WTC11 (cell line): ENCODE measurements around the gene ITPK1.

Source experiments
- CBFB ChIP-seq: sonication (generic); formaldehyde crosslinking; IDR thresholded peaks from 2 replicates; pipeline ENCODE4 v1.8.1; 2022; ENCODE audit warnings: mild to moderate bottlenecking, low read depth, missing genetic modification reagents
- CTCF ChIP-seq: fragments of 200-600 bp; IDR thresholded peaks from 2 replicates; pipeline ENCODE4 v1.8.0; 2022; ENCODE audit warnings: antibody characterized with exemption
- FOXP4 ChIP-seq: sonication (generic); formaldehyde crosslinking; IDR thresholded peaks from 2 replicates; pipeline ENCODE4 v1.8.0; 2022; ENCODE audit warnings: mild to moderate bottlenecking, missing genetic modification reagents
- JUN ChIP-seq: sonication (generic); formaldehyde crosslinking; IDR thresholded peaks from 2 replicates; pipeline ENCODE4 v1.8.0; 2023; ENCODE audit warnings: mild to moderate bottlenecking, missing genetic modification reagents
- MAX ChIP-seq: sonication (generic); formaldehyde crosslinking; IDR thresholded peaks from 2 replicates; pipeline ENCODE4 v1.8.0; 2022; ENCODE audit warnings: mild to moderate bottlenecking, missing genetic modification reagents
- NFYB ChIP-seq: sonication (generic); formaldehyde crosslinking; conservative IDR thresholded peaks from 2 replicates; pipeline ENCODE4 v1.8.0; 2022; ENCODE audit warnings: low read depth, missing genetic modification reagents
- SP1 ChIP-seq: sonication (generic); formaldehyde crosslinking; conservative IDR thresholded peaks from 2 replicates; pipeline ENCODE4 v1.8.1; 2022; ENCODE audit warnings: missing genetic modification reagents
- TF ChIP-seq, protein P1 (sequence below): fragments of 250-450 bp; sonication (Bioruptor Pico); IDR thresholded peaks from 2 replicates; pipeline ENCODE4 v2.1.2; 2022; ENCODE audit warnings: mild to moderate bottlenecking, moderate library complexity
- TF ChIP-seq, protein P2 (sequence below): sonication (generic); formaldehyde crosslinking; IDR thresholded peaks from 2 replicates; pipeline ENCODE4 v1.8.1; 2022; ENCODE audit warnings: low read depth, mild to moderate bottlenecking, moderate library complexity, missing genetic modification reagents, borderline replicate concordance
- TF ChIP-seq, protein P3 (sequence below): sonication (generic); formaldehyde crosslinking; IDR thresholded peaks from 2 replicates; pipeline ENCODE4 v1.8.0; 2023; ENCODE audit warnings: missing genetic modification reagents
- TF ChIP-seq, protein P4 (sequence below): sonication (generic); formaldehyde crosslinking; conservative IDR thresholded peaks from 2 replicates; pipeline ENCODE4 v1.8.1; 2022; ENCODE audit warnings: mild to moderate bottlenecking, missing genetic modification reagents
- TF ChIP-seq, protein P5 (sequence below): sonication (generic); formaldehyde crosslinking; IDR thresholded peaks from 2 replicates; pipeline ENCODE4 v1.8.1; 2023; ENCODE audit warnings: mild to moderate bottlenecking, moderate library complexity, missing genetic modification reagents

GRCh38 chr14:92940543-92940942, 175.2 kb downstream of the ITPK1 start:
- TF ChIP-seq FOXP4 (CRISPR knock-in tag) (no peak), CTCF (no peak), SP1 (CRISPR knock-in tag) (no peak), JUN (no peak), CBFB (CRISPR knock-in tag) (no peak), MAX (CRISPR knock-in tag) (no peak), NFYB (CRISPR knock-in tag) (no peak)
- TF ChIP-seq, protein P1, sequence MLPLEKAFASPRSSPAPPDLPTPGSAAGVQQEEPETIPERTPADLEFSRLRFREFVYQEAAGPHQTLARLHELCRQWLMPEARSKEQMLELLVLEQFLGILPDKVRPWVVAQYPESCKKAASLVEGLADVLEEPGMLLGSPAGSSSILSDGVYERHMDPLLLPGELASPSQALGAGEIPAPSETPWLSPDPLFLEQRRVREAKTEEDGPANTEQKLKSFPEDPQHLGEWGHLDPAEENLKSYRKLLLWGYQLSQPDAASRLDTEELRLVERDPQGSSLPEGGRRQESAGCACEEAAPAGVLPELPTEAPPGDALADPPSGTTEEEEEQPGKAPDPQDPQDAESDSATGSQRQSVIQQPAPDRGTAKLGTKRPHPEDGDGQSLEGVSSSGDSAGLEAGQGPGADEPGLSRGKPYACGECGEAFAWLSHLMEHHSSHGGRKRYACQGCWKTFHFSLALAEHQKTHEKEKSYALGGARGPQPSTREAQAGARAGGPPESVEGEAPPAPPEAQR (CRISPR knock-in tag): no peak
- TF ChIP-seq, protein P2, sequence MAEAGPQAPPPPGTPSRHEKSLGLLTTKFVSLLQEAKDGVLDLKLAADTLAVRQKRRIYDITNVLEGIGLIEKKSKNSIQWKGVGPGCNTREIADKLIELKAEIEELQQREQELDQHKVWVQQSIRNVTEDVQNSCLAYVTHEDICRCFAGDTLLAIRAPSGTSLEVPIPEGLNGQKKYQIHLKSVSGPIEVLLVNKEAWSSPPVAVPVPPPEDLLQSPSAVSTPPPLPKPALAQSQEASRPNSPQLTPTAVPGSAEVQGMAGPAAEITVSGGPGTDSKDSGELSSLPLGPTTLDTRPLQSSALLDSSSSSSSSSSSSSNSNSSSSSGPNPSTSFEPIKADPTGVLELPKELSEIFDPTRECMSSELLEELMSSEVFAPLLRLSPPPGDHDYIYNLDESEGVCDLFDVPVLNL: no peak
- TF ChIP-seq, protein P3, sequence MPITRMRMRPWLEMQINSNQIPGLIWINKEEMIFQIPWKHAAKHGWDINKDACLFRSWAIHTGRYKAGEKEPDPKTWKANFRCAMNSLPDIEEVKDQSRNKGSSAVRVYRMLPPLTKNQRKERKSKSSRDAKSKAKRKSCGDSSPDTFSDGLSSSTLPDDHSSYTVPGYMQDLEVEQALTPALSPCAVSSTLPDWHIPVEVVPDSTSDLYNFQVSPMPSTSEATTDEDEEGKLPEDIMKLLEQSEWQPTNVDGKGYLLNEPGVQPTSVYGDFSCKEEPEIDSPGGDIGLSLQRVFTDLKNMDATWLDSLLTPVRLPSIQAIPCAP (CRISPR knock-in tag): no peak
- TF ChIP-seq, protein P4, sequence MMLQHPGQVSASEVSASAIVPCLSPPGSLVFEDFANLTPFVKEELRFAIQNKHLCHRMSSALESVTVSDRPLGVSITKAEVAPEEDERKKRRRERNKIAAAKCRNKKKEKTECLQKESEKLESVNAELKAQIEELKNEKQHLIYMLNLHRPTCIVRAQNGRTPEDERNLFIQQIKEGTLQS: no peak
- TF ChIP-seq, protein P5, sequence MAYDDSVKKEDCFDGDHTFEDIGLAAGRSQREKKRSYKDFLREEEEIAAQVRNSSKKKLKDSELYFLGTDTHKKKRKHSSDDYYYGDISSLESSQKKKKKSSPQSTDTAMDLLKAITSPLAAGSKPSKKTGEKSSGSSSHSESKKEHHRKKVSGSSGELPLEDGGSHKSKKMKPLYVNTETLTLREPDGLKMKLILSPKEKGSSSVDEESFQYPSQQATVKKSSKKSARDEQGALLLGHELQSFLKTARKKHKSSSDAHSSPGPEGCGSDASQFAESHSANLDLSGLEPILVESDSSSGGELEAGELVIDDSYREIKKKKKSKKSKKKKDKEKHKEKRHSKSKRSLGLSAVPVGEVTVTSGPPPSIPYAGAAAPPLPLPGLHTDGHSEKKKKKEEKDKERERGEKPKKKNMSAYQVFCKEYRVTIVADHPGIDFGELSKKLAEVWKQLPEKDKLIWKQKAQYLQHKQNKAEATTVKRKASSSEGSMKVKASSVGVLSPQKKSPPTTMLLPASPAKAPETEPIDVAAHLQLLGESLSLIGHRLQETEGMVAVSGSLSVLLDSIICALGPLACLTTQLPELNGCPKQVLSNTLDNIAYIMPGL (CRISPR knock-in tag): no peak
